ENCODE measurements around the gene LCN12. TPM values are rescaled to one million over a fixed set of nuclear protein-coding genes. Genes with fewer than 3 reads are reported as not detected.
A peak's percentile ranks its signal among the peaks of the same experiment; 100 is the strongest.

Gene LCN12
- polyA plus RNA-seq, 3 donors: 0.29 TPM; not detected in 2

- WGBS (ENCODE audit: insufficient coverage): 17% methylated on average over 32 of the region's 33 CpGs
- no peak overlapping the region for H3K4me2 ChIP-seq (replicated peaks; ENCODE audit: extremely low read depth, low read length, poor library complexity, severe bottlenecking)
- no peak overlapping the region for H3K4me3 ChIP-seq (replicated peaks in 1 of 3; ENCODE audit: low read depth in 2 of 3, low read length in 3 of 3)
- H3K4me3 Mint-ChIP-seq: peak overlapping the region in 1 of 2 donors; percentile 68
- peaks cover under 1% of the 10 kb centered on the region in 2 donors for H3K4me1 ChIP-seq (ENCODE audit: control insufficient read depth in 1 of 2, insufficient read depth in 2 of 2, low read length in 2 of 2)
- no peak overlapping the region for H3K9ac ChIP-seq (ENCODE audit: insufficient read depth, low read length, poor library complexity, severe bottlenecking)
- DNase-seq: no peak
- H3K4me1 Mint-ChIP-seq: peaks cover 4% of the 10 kb centered on the region
- H3K27me3 Mint-ChIP-seq (ENCODE audit: low read depth in 3 of 3): peaks cover 55 to 65% (median 61%) of the 10 kb centered on the region in 3 donors
- intact Hi-C loops (cut with micrococcal nuclease): no loop called here
- TF ChIP-seq CTCF (IDR thresholded peaks at IDR 0.05): no peak
- no peak overlapping the region for H3K27ac Mint-ChIP-seq
- no peaks in the 10 kb centered on the region for H3K9me3 ChIP-seq (replicated peaks in 1 of 2; ENCODE audit: control insufficient read depth in 1 of 2, insufficient read depth in 1 of 2, low read length in 2 of 2)
- no peaks in the 10 kb centered on the region for H4K20me1 ChIP-seq (ENCODE audit: insufficient read depth, low read length)
- H3K27me3 ChIP-seq (ENCODE audit: control insufficient read depth in 2 of 2, insufficient read depth in 2 of 2, low read length in 2 of 2): peaks cover 19 to 45% of the 10 kb centered on the region in 2 donors
- no peaks in the 10 kb centered on the region for H3K36me3 ChIP-seq (replicated peaks in 1 of 2; ENCODE audit: control insufficient read depth in 1 of 2, insufficient read depth in 2 of 2, low read length in 2 of 2)
- H2AFZ ChIP-seq (ENCODE audit: insufficient read depth, low read depth, low read length, poor library complexity, severe bottlenecking): no peak overlapping the region
- H3K9me3 Mint-ChIP-seq: peaks cover 0 to 10% (median 0%) of the 10 kb centered on the region in 7 donors
- H3K79me2 ChIP-seq (ENCODE audit: insufficient read depth, low read length): no peaks in the 10 kb centered on the region
- peaks cover 0 to 3% of the 10 kb centered on the region in 2 donors for H3K36me3 Mint-ChIP-seq
- H3K27ac ChIP-seq (ENCODE audit: low read depth in 1 of 2, low read length in 2 of 2): no peak overlapping the region
Measured at GRCh38 chr9:136985853-136986252, 33.8 kb downstream of the LCN12 start.

- peaks cover 23 to 28% of the 10 kb centered on the region in 2 donors for H3K4me1 ChIP-seq (ENCODE audit: control insufficient read depth in 1 of 2, insufficient read depth in 2 of 2, low read length in 2 of 2)
- H3K4me3 ChIP-seq (replicated peaks in 1 of 3; ENCODE audit: low read depth in 2 of 3, low read length in 3 of 3): no peak overlapping the region
- Mint-ChIP-seq H3K9me3 (peaks cover 0 to 12% (median 0%) of the 10 kb centered on the region in 7 donors), H3K36me3 (peaks cover 6 to 9% of the 10 kb centered on the region in 2 donors), H3K4me1 (peaks cover 27% of the 10 kb centered on the region), H3K4me3 (no peak overlapping the region), H3K27me3 (ENCODE audit: low read depth in 3 of 3) (peaks cover 42 to 56% (median 53%) of the 10 kb centered on the region in 3 donors), H3K27ac (no peak overlapping the region)
- DNase-seq: no peak
- no peaks in the 10 kb centered on the region for H3K9me3 ChIP-seq (replicated peaks in 1 of 2; ENCODE audit: control insufficient read depth in 1 of 2, insufficient read depth in 1 of 2, low read length in 2 of 2)
- intact Hi-C loops (cut with micrococcal nuclease): no loop called here
- no peak for TF ChIP-seq CTCF (IDR thresholded peaks at IDR 0.05)
- no peak overlapping the region for H3K4me2 ChIP-seq (replicated peaks; ENCODE audit: extremely low read depth, low read length, poor library complexity, severe bottlenecking)
- 100% methylated on average over 3 of the region's 4 CpGs for WGBS (ENCODE audit: insufficient coverage)
- H2AFZ ChIP-seq (ENCODE audit: insufficient read depth, low read depth, low read length, poor library complexity, severe bottlenecking): no peak overlapping the region
- no peak overlapping the region for H3K27ac ChIP-seq (ENCODE audit: low read depth in 1 of 2, low read length in 2 of 2)
- peaks cover 19 to 39% of the 10 kb centered on the region in 2 donors for H3K27me3 ChIP-seq (ENCODE audit: control insufficient read depth in 2 of 2, insufficient read depth in 2 of 2, low read length in 2 of 2)
- H3K79me2 ChIP-seq (ENCODE audit: insufficient read depth, low read length): peaks cover 15% of the 10 kb centered on the region
- H3K9ac ChIP-seq (ENCODE audit: insufficient read depth, low read length, poor library complexity, severe bottlenecking): no peak overlapping the region
- H4K20me1 ChIP-seq (ENCODE audit: insufficient read depth, low read length): peaks cover 13% of the 10 kb centered on the region
- peaks cover 0 to 6% of the 10 kb centered on the region in 2 donors for H3K36me3 ChIP-seq (replicated peaks in 1 of 2; ENCODE audit: control insufficient read depth in 1 of 2, insufficient read depth in 2 of 2, low read length in 2 of 2)
Measured at GRCh38 chr9:136988872-136989271, 36.8 kb downstream of the LCN12 start.
